ENCODE measurements around the gene DKK2.

The DKK2 gene

GRCh38 chr4:107037199-107037584, 1.1 kb upstream of the DKK2 start:
- Histone ChIP-seq H3K27ac (replicated peaks) (no peak overlapping the region), H3K27me3 (ENCODE audit: insufficient read depth, poor library complexity, severe bottlenecking) (peaks cover 31% of the 10 kb centered on the region), H3K4me3 (replicated peaks; ENCODE audit: insufficient read depth, low read length) (peak overlapping the region; percentile 63)
- peak in 1 of 2 experiments; percentile 22 for DNase-seq (ENCODE audit: low read depth in 1 of 2, low spot score in 1 of 2)
- no peak for TF ChIP-seq POLR2AphosphoS5 (IDR thresholded peaks at IDR 0.05; ENCODE audit: low read depth)
- peak; percentile 56 for TF ChIP-seq CTCF (IDR thresholded peaks at IDR 0.05; ENCODE audit: insufficient read depth, low read length)

- H3K4me3 ChIP-seq (replicated peaks; ENCODE audit: insufficient read depth, low read length) = peak overlapping the region; percentile 63
- TF ChIP-seq GABPA (IDR thresholded peaks at IDR 0.05; ENCODE audit: low read depth) (no peak), POLR2AphosphoS5 (IDR thresholded peaks at IDR 0.05; ENCODE audit: low read depth) (no peak)
- H3K27ac ChIP-seq (replicated peaks) = no peak overlapping the region
- DNase-seq (ENCODE audit: low read depth in 1 of 2, low spot score in 1 of 2) = no peak
- peaks cover 31% of the 10 kb centered on the region for H3K27me3 ChIP-seq (ENCODE audit: insufficient read depth, poor library complexity, severe bottlenecking)
Measured at GRCh38 chr4:107036584-107037198, 578 bp upstream of the DKK2 start.

- DNase-seq (ENCODE audit: low read depth in 1 of 2, low spot score in 1 of 2) = peak in 1 of 2 experiments; percentile 1
- TF ChIP-seq CTCF (IDR thresholded peaks at IDR 0.05; ENCODE audit: insufficient read depth, low read length) (no peak), SPI1 (IDR thresholded peaks at IDR 0.05; ENCODE audit: borderline replicate concordance, low read depth) (peak; percentile 35; the same call in 1 of the 2 replicates), REST (IDR thresholded peaks at IDR 0.05; ENCODE audit: insufficient replicate concordance, low read depth) (peak; percentile 56), POLR2AphosphoS5 (IDR thresholded peaks at IDR 0.05; ENCODE audit: low read depth) (no peak)
- Histone ChIP-seq H3K27ac (replicated peaks) (no peak overlapping the region), H3K4me3 (replicated peaks; ENCODE audit: insufficient read depth, low read length) (peak overlapping the region; percentile 63), H3K27me3 (ENCODE audit: insufficient read depth, poor library complexity, severe bottlenecking) (peaks cover 31% of the 10 kb centered on the region)
Measured at GRCh38 chr4:107034996-107035818, 906 bp downstream of the DKK2 start.

GRCh38 chr4:107034091-107034995, 1.8 kb downstream of the DKK2 start:
- peak in 1 of 2 experiments; percentile 36 for DNase-seq (ENCODE audit: low read depth in 1 of 2, low spot score in 1 of 2)
- peaks cover 31% of the 10 kb centered on the region for H3K27me3 ChIP-seq (ENCODE audit: insufficient read depth, poor library complexity, severe bottlenecking)
- H3K27ac ChIP-seq (replicated peaks) = no peak overlapping the region
- peak overlapping the region; percentile 63 for H3K4me3 ChIP-seq (replicated peaks; ENCODE audit: insufficient read depth, low read length)
- TF ChIP-seq SPI1 (IDR thresholded peaks at IDR 0.05; ENCODE audit: borderline replicate concordance, low read depth) (no peak), GABPA (IDR thresholded peaks at IDR 0.05; ENCODE audit: low read depth) (no peak), POLR2AphosphoS5 (IDR thresholded peaks at IDR 0.05; ENCODE audit: low read depth) (no peak), CTCF (IDR thresholded peaks at IDR 0.05; ENCODE audit: insufficient read depth, low read length) (peak; percentile 19), REST (IDR thresholded peaks at IDR 0.05; ENCODE audit: insufficient replicate concordance, low read depth) (no peak)
